HepG2 (cell line): ENCODE results near the gene HS3ST3B1. TPM values are rescaled to one million over a fixed set of nuclear protein-coding genes. Genes with fewer than 3 reads are reported as not detected.

Experiments
- ARID2 ChIP-seq: sonication (generic); formaldehyde crosslinking; IDR thresholded peaks from 2 replicates; pipeline ENCODE4 v1.8.1; 2022; ENCODE audit warnings: mild to moderate bottlenecking, missing genetic modification reagents, borderline replicate concordance
- CHCHD3 ChIP-seq: sonication (generic); formaldehyde crosslinking; IDR thresholded peaks from 2 replicates; pipeline ENCODE4 v1.8.0; 2022; ENCODE audit warnings: mild to moderate bottlenecking, missing genetic modification reagents, moderate library complexity
- ELF1 ChIP-seq: sonication (generic); formaldehyde crosslinking; IDR thresholded peaks from 2 replicates; pipeline ENCODE4 v1.4.0; 2020; ENCODE audit warnings: missing genetic modification reagents
- GATAD2A ChIP-seq: IDR thresholded peaks from 2 replicates; pipeline ENCODE4 v1.6.1; 2016
- HHEX ChIP-seq: IDR thresholded peaks from 2 replicates; pipeline ENCODE4 v1.6.1; 2016; ENCODE audit warnings: control low read depth
- JARID2 ChIP-seq: sonication (generic); formaldehyde crosslinking; IDR thresholded peaks from 2 replicates; pipeline ENCODE4 v1.8.1; 2023; ENCODE audit warnings: missing genetic modification reagents, inconsistent platforms; ENCODE audit not compliant: insufficient replicate concordance
- KDM3A ChIP-seq: IDR thresholded peaks from 2 replicates; pipeline ENCODE4 v1.6.1; 2018; ENCODE audit warnings: low read depth, missing compliant biosample characterization
- KLF11 ChIP-seq: IDR thresholded peaks from 2 replicates; pipeline ENCODE4 v1.6.1; 2016; ENCODE audit warnings: missing compliant biosample characterization
- KLF16 ChIP-seq, 2 experiments: sonication (generic) in 1 of 2; formaldehyde crosslinking in 1 of 2; IDR thresholded peaks; 2 replicates each; pipeline versions ENCODE4 v1.6.1 to v1.8.0; 2016 to 2023; ENCODE audit warnings: missing genetic modification reagents in 2 of 2, missing compliant biosample characterization in 1 of 2
- KMT2A ChIP-seq: sonication (generic); formaldehyde crosslinking; IDR thresholded peaks from 2 replicates; pipeline ENCODE4 v1.4.0; 2020; ENCODE audit warnings: missing genetic modification reagents
- MTA3 ChIP-seq: sonication (generic); formaldehyde crosslinking; IDR thresholded peaks from 2 replicates; pipeline ENCODE4 v1.4.0; 2020; ENCODE audit warnings: missing genetic modification reagents
- PRMT3 ChIP-seq: sonication (generic); formaldehyde crosslinking; IDR thresholded peaks from 2 replicates; pipeline ENCODE4 v1.8.1; 2022; ENCODE audit warnings: low read depth, mild to moderate bottlenecking, moderate library complexity, missing genetic modification reagents, borderline replicate concordance
- RBM22 ChIP-seq: fragments of 200-400 bp; formaldehyde crosslinking; optimal IDR thresholded peaks from 2 replicates; pipeline ENCODE3; 2017; ENCODE audit warnings: mild to moderate bottlenecking, low read length, moderate library complexity
- ZHX2 ChIP-seq, 2 experiments: sonication (generic) in 1 of 2; formaldehyde crosslinking in 1 of 2; IDR thresholded peaks; 2 replicates each; pipeline versions ENCODE4 v1.6.1 to v1.9.0; 2014 to 2022; ENCODE audit warnings: antibody characterized with exemption in 1 of 2, borderline replicate concordance in 1 of 2, inconsistent platforms in 1 of 2, low read depth in 1 of 2, missing genetic modification reagents in 1 of 2
- ZNF124 ChIP-seq: sonication (generic); formaldehyde crosslinking; IDR thresholded peaks from 2 replicates; pipeline ENCODE4 v1.4.0; 2020; ENCODE audit warnings: missing genetic modification reagents
- ZNF333 ChIP-seq: sonication (generic); formaldehyde crosslinking; IDR thresholded peaks from 2 replicates; pipeline ENCODE4 v1.4.0; 2020; ENCODE audit warnings: mild to moderate bottlenecking, missing genetic modification reagents, borderline replicate concordance
- ZNF552 ChIP-seq: sonication (generic); formaldehyde crosslinking; IDR thresholded peaks from 2 replicates; pipeline ENCODE4 v1.9.0; 2022; ENCODE audit warnings: missing genetic modification reagents, mild to moderate bottlenecking, borderline replicate concordance
- ZNF570 ChIP-seq: sonication (generic); formaldehyde crosslinking; IDR thresholded peaks from 2 replicates; pipeline ENCODE4 v1.4.0; 2020; ENCODE audit warnings: mild to moderate bottlenecking, missing genetic modification reagents, borderline replicate concordance
- ZNF710 ChIP-seq: sonication (generic); formaldehyde crosslinking; IDR thresholded peaks from 2 replicates; pipeline ENCODE4 v1.5.0; 2020; ENCODE audit warnings: mild to moderate bottlenecking, missing genetic modification reagents, borderline replicate concordance
- ZNF841 ChIP-seq: sonication (generic); formaldehyde crosslinking; IDR thresholded peaks from 2 replicates; pipeline ENCODE4 v1.8.1; 2023; ENCODE audit warnings: missing genetic modification reagents, borderline replicate concordance
- ZNF878 ChIP-seq: sonication (generic); formaldehyde crosslinking; IDR thresholded peaks from 2 replicates; pipeline ENCODE4 v1.8.1; 2023; ENCODE audit warnings: mild to moderate bottlenecking, missing genetic modification reagents, moderate library complexity
- ZSCAN20 ChIP-seq: sonication (generic); formaldehyde crosslinking; IDR thresholded peaks from 2 replicates; pipeline ENCODE4 v1.4.0; 2020; ENCODE audit warnings: missing genetic modification reagents, mild to moderate bottlenecking, borderline replicate concordance
- polyA plus RNA-seq, 8 experiments: library from polyadenylated mRNA; depleted of rRNA in 3 of 8; stranded (reverse) in 7 of 8; unstranded in 1 of 8; fragments of >200 nt; fragmentation: Illumina TruSeq in 4 of 8; extraction: Trizol in 4 of 8; gene quantifications; 2 replicates each; pipeline versions ENCODE4 v1.2.1 to v1.2.3, GENCODE V29; 2011 to 2016; ENCODE audit warnings: low read depth in 4 of 8, missing spikeins in 1 of 8, mixed read lengths in 1 of 8; ENCODE audit not compliant: insufficient read depth in 1 of 8
- total RNA-seq, 5 experiments: library from RNA; depleted of rRNA; stranded (reverse); fragments of >200 nt; fragmentation: Illumina TruSeq; extraction: Trizol; gene quantifications; 2 replicates each; pipeline ENCODE4 v1.2.3, GENCODE V29; 2016; ENCODE audit warnings: low read depth in 1 of 5

The HS3ST3B1 gene
- total and polyA plus RNA-seq, 2 of the 13 experiments (the other 11 are each of a cell fraction or from before 2014, with no cell fraction given), result 15.7 to 39.5 TPM

GRCh38 chr17:14372461-14372860 is 71.6 kb downstream of the HS3ST3B1 start (continued):
- no peak for TF ChIP-seq ZNF710 (CRISPR knock-in tag)
- TF ChIP-seq ARID2 (CRISPR knock-in tag), result 0 out of 2 replicates have a peak, but pooled peaks have one; percentile 17
- TF ChIP-seq HHEX, result no peak
- no peak for TF ChIP-seq JARID2
- TF ChIP-seq KLF11, result no peak
- no peak for TF ChIP-seq CHCHD3 (CRISPR knock-in tag)
- no peak for TF ChIP-seq ZNF124 (CRISPR knock-in tag)
- TF ChIP-seq KDM3A, result no peak
- 0 out of 4 replicates have a peak, but pooled peaks of 1 of the 2 experiments have one; percentile 3 for TF ChIP-seq KLF16 (CRISPR knock-in tag; IDR thresholded peaks at IDR 0.05)
- TF ChIP-seq ZSCAN20 (CRISPR knock-in tag), result no peak
- TF ChIP-seq GATAD2A (CRISPR knock-in tag), result no peak
- no peak for TF ChIP-seq ZHX2 (IDR thresholded peaks at IDR 0.05; ENCODE audit: low read depth)
- no peak for TF ChIP-seq ZHX2 (CRISPR knock-in tag; IDR thresholded peaks at IDR 0.05; ENCODE audit: borderline replicate concordance)
- TF ChIP-seq KMT2A (CRISPR knock-in tag), result no peak
- TF ChIP-seq ELF1 (CRISPR knock-in tag), result no peak
- no peak for TF ChIP-seq ZNF552 (CRISPR knock-in tag)
- no peak for TF ChIP-seq PRMT3 (CRISPR knock-in tag)
- no peak for TF ChIP-seq ZNF841 (CRISPR knock-in tag)
- TF ChIP-seq ZNF878 (CRISPR knock-in tag), result no peak
- TF ChIP-seq MTA3 (CRISPR knock-in tag), result no peak
- no peak for TF ChIP-seq RBM22
- no peak for TF ChIP-seq ZNF333
- TF ChIP-seq ZNF570 (CRISPR knock-in tag), result no peak
